Esophagus (tissue), 2 donors: ENCODE data around the gene FAM161B. TPM values are rescaled to one million over a fixed set of nuclear protein-coding genes. Genes with fewer than 3 reads are reported as not detected.
"Not testable (repeated sequence)": the region's sequence is repeated elsewhere in the genome, so short reads cannot be mapped to it uniquely, and the experiment has no call there.

Experiments used
- H3K27ac ChIP-seq, 2 donors: one replicate each; pipeline ENCODE4 v1.5.1; 2013; ENCODE audit warnings: low read depth in 2 of 2, mild to moderate bottlenecking in 2 of 2, inconsistent platforms in 1 of 2, low read length in 1 of 2, moderate library complexity in 1 of 2
- H3K27me3 ChIP-seq, 2 donors: one replicate each; pipeline ENCODE4 v1.6.1; 2013; ENCODE audit warnings: low read length in 2 of 2, control low read depth in 1 of 2, mild to moderate bottlenecking in 1 of 2; ENCODE audit not compliant: insufficient read depth in 2 of 2, control insufficient read depth in 1 of 2
- H3K36me3 ChIP-seq, 2 donors: one replicate each; pipeline ENCODE4 v1.6.1; 2013; ENCODE audit warnings: low read length in 1 of 2; ENCODE audit not compliant: control insufficient read depth in 2 of 2, insufficient read depth in 2 of 2
- H3K4me1 ChIP-seq, 2 donors: one replicate each; pipeline ENCODE4 v1.6.1; 2013; ENCODE audit warnings: low read length in 1 of 2; ENCODE audit not compliant: control insufficient read depth in 2 of 2, insufficient read depth in 2 of 2
- H3K4me3 ChIP-seq, 2 donors: one replicate each; pipeline ENCODE4 v1.5.1; 2013; ENCODE audit warnings: low read length in 2 of 2, mild to moderate bottlenecking in 2 of 2, low read depth in 1 of 2, moderate library complexity in 1 of 2
- H3K9me3 ChIP-seq, 2 donors: one replicate each; pipeline ENCODE4 v1.6.1; 2013; ENCODE audit warnings: mild to moderate bottlenecking in 2 of 2, low read depth in 1 of 2, low read length in 1 of 2, moderate library complexity in 1 of 2; ENCODE audit not compliant: control insufficient read depth in 2 of 2, insufficient read depth in 1 of 2
- WGBS, 2 donors: extraction: QIAGEN DNeasy Blood & Tissue Kit; methylation state at CpG; one replicate each; pipeline ENCODE4 v1.1.7; 2013; 5-methylcytosine and 5-hydroxymethylcytosine counted together
- polyA plus RNA-seq, 2 donors: library from polyadenylated mRNA; stranded (reverse); fragments of 200-250 nt; gene quantifications; one replicate each; pipeline ENCODE4 v1.2.3, GENCODE V29; 2013
- donor health status: healthy with polysubstance abuse.
- donor health status: Bipolar disorder and iron deficiency.

The FAM161B gene
- polyA plus RNA-seq, 2 donors = 1.6 to 1.9 TPM

DNA sequence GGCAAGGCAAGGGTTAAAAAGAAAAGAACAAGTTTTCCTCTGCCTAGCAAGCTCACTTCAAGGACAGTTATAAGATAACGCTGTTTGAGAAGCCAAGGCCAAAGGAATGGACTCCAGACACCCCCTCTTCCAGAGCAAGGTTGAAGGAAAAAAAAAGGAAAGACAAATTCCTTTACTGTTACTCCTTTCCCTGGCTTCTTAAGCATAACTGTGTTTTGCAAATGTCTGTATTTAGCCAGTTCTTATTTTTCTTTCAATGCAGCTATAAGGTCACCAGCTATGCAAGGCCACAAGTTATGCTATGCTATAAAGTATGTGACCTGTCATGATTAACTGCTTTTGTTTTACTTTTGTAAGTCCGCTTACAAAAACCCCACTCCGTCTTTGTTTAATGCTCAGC lies 36.6 kb downstream of the FAM161B start:
- Histone ChIP-seq H3K9me3 (no peaks in the 10 kb centered on the region), H3K27me3 (no peaks in the 10 kb centered on the region), H3K36me3 (peaks cover 3 to 15% of the 10 kb centered on the region in 2 donors), H3K4me3 (no peak overlapping the region), H3K27ac (no peak overlapping the region), H3K4me1 (no peaks in the 10 kb centered on the region)
- WGBS, 2 donors = 77 to 80% methylated on average over 3 of the region's 3 CpGs

DNA sequence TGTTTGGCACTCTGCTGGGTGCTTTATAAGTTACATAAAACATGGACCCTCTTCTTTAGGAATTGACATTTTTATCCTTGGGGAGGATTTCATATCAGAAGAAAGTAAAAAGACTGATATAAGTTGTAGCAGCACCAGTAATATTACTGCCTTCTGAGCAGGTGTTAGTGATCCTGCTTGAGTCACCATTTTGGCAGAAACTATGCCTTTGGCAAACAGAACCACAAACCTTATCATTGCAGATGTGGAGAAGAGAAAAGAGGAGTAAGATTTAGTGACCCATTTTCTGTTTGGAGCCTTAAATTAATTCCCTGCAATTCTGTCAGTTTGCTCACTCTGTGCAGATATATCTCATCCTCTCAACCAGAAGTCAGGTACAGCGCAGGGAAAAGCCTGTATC lies 40.2 kb downstream of the FAM161B start:
- 96 to 98% methylated on average over 1 of the region's 1 CpG for WGBS, 2 donors
- Histone ChIP-seq H3K27me3 (no peaks in the 10 kb centered on the region), H3K36me3 (peaks cover 10 to 22% of the 10 kb centered on the region in 2 donors), H3K9me3 (no peaks in the 10 kb centered on the region), H3K4me1 (no peaks in the 10 kb centered on the region), H3K27ac (no peak overlapping the region), H3K4me3 (no peak overlapping the region)

DNA sequence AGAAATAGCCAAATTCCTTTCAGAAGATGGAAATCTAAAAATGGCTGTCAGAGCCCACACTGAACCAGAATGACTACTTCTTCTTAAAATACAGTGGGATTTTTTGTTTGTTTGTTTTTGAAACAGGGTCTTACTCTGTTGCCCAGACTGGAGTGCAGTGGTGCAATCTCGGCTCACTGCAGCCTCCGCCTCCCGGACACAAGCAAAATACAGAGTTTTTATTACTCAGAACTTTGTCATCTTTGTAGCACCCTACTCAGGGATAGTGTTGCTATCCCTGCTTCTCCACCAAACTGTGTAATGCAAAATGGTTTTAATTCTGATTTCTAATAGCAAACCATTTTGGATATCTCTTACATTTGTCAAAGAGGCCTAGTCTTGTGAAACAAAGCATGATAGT lies 46.9 kb downstream of the FAM161B start:
- Histone ChIP-seq H3K4me1 (no peaks in the 10 kb centered on the region), H3K36me3 (peaks cover 8 to 18% of the 10 kb centered on the region in 2 donors), H3K27ac (no peak overlapping the region), H3K27me3 (no peaks in the 10 kb centered on the region), H3K4me3 (no peak overlapping the region), H3K9me3 (no peaks in the 10 kb centered on the region)
- WGBS, 2 donors = 79 to 82% methylated on average over 3 of the region's 3 CpGs

DNA sequence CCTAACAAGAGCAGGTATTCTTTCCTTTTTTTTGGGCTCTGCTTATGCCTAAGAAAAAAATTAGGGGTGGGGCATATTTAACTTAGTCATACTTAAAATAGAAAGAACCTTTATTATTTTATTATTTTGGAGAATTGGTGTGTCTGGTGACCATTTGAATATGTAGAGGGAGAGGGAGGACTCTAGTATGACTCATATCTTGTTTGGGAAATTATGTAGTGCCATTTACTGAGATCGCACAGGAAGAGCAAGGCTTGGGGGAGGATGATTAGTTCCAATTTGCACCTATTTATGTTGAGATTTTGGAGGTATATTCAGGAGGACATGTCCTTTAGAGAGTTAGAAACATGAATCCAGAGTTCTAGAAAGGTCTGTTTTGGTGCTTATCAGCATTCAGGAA lies 53.4 kb downstream of the FAM161B start:
- Histone ChIP-seq H3K36me3 (peaks cover 12 to 13% of the 10 kb centered on the region in 2 donors), H3K4me1 (no peaks in the 10 kb centered on the region), H3K4me3 (no peak overlapping the region), H3K27me3 (no peaks in the 10 kb centered on the region), H3K9me3 (no peaks in the 10 kb centered on the region), H3K27ac (no peak overlapping the region)
- WGBS, 2 donors = 73 to 75% methylated on average over 1 of the region's 1 CpG

DNA sequence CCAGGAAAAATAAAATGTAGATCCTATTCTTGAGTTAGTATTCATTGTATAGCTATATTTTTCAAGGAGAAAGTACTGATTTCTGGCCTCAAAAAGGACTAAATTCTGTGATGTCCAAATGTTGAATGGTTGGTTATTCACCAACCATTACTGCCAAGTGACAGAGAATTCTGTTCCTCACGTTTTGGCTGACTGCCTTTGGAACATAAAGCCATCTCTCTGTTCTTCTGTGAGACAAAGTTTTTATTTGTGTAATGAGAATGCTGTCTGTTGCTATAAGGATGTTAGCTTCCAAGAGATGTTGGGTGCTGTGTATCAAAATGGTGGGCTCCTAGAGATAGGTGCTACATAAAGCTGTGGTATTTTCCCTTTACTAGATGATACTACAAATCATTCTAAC lies 54.0 kb downstream of the FAM161B start:
- Histone ChIP-seq H3K36me3 (peaks cover 12 to 13% of the 10 kb centered on the region in 2 donors), H3K27me3 (no peaks in the 10 kb centered on the region)
- WGBS, 2 donors = 67 to 73% methylated on average over 1 of the region's 1 CpG

DNA sequence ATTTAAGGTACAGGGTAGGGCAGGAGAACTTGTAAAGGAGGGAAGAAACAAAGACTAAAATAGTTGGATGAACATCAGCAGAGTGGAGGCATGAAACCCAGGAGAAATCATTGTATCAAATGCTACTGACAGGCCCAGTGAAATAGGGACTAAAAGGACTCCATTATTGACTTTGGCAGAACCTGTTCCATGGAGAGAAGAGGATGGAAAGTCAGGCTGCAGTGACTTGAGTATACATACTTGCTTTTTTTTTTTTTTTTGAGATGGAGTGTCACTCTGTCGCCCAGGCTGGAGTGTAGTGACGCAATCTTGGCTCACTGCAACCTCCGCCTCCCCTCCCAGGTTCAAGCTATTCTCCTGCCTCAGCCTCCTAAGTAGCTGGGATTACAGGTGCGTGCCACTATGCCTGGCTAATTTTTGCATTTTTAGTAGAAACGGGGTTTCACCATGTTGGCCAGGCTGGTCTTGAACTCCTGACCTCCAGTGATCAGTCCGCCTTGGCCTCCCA lies 55.7 kb downstream of the FAM161B start:
- H3K36me3 ChIP-seq = peaks cover 12 to 13% of the 10 kb centered on the region in 2 donors
- H3K9me3 ChIP-seq, H3K4me1 ChIP-seq, H3K27me3 ChIP-seq, H3K4me3 ChIP-seq, H3K27ac ChIP-seq: not testable (repeated sequence)
- 89 to 95% methylated on average over 5 to 6 of the region's 6 CpGs for WGBS, 2 donors

More for the DNA sequence above, 54.0 kb downstream of the FAM161B start:
- H3K27ac ChIP-seq = no peak overlapping the region
- no peak overlapping the region for H3K4me3 ChIP-seq
- H3K4me1 ChIP-seq = no peaks in the 10 kb centered on the region
- H3K9me3 ChIP-seq = no peaks in the 10 kb centered on the region

DNA sequence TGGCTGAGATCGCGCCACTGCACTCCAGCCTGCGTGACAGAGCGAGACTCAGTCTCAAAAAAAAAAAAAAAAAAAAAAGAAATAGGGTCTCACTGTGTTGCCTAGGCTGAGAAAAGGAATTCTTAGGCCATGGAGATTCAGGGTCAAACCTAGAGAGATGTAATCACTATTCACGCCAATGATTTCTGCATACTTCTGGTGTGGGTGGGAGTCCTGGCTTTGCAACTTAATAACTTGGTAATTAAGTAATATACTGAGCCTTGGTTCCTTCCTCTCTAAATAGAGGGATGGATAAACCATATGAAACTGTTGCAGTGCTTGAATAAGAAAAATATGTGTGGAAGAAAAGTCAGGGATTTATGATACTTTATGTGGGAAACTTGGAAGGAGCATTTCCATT lies 60.5 kb downstream of the FAM161B start:
- H3K27ac ChIP-seq = no peak overlapping the region
- no peaks in the 10 kb centered on the region for H3K4me1 ChIP-seq
- H3K27me3 ChIP-seq = no peaks in the 10 kb centered on the region
- no peak overlapping the region for H3K4me3 ChIP-seq
- H3K36me3 ChIP-seq = peaks cover 3 to 5% of the 10 kb centered on the region in 2 donors
- H3K9me3 ChIP-seq = no peaks in the 10 kb centered on the region
- 82 to 83% methylated on average over 5 of the region's 5 CpGs for WGBS, 2 donors

DNA sequence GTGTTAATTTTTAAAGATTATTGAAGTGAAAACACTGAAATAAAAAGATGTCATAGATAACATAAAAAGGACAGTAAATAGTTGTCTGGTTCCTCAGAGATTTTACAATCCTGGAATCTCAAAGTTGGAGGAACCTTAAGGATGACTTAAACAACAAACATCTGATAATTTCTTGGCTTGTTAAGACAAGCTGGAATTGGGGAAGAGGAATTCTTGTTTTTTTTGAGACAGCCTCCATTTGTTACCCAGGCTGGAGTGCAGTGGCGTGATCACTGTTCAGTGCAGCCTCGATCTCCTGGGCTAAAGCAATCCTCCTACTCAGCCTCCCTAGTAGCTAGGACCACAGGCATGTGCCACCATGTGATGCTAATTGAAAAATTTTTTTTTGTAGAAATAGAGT lies 60.9 kb downstream of the FAM161B start:
- H3K9me3 ChIP-seq = no peaks in the 10 kb centered on the region
- peaks cover 0 to 3% of the 10 kb centered on the region in 2 donors for H3K36me3 ChIP-seq
- WGBS, 2 donors = 70 to 80% methylated on average over 2 of the region's 2 CpGs
- H3K4me3 ChIP-seq = no peak overlapping the region
- H3K4me1 ChIP-seq = no peaks in the 10 kb centered on the region
- no peaks in the 10 kb centered on the region for H3K27me3 ChIP-seq
- peak overlapping the region in 1 of 2 donors; percentile 21 for H3K27ac ChIP-seq

DNA sequence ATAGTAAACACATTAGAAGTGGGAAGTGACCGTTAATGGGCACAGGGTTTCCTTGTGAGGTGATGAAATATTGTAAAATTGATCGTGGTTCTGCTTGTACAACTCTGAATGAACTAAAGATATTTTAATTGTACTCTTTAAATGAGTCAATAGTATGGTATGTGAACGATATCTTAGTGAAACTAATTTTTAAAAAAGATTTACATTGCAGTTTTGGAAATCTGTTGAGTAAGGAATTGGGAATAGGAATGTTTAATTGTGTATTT lies 61.5 kb downstream of the FAM161B start:
- Histone ChIP-seq H3K9me3 (no peaks in the 10 kb centered on the region), H3K4me1 (no peaks in the 10 kb centered on the region), H3K27me3 (no peaks in the 10 kb centered on the region), H3K36me3 (no peaks in the 10 kb centered on the region), H3K4me3 (peak overlapping the region in 1 of 2 donors; percentile 88), H3K27ac (no peak overlapping the region)
- 23 to 25% methylated on average over 3 of the region's 3 CpGs for WGBS, 2 donors

DNA sequence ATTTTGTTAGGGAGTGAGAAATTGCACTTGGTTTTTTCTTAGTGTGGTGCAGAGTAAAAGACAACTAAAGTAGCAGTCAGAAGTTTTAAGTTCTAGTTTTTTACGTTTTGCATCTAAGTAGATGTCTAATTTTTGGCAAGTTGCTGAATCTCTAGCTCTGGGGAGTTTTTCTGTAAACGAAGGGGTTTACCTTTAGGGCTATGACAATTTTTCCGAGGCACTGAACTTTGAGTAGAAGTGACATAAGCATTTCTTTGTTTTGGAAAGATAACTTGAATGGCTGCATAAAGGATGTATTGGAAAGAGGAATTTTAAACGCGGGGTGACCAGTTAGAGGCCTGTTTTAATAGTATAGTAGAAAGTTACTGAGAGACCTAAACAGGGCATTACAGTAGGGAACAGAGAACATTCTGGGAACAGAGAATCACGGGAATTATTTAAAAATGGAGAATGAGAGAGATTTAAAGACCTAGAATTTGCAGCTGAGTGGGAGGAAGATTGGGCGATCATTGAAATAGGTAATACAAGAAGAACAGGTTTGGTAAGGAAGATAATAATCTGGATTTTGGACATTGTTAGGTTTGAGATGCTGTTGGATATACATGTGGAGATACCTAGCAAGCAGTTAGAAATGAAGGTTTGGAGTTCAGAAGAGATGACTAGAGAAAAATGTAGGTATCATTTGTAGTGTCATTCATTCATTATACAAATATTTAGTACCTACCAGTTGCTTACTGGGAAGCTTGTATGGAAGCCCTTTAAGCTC lies 62.0 kb downstream of the FAM161B start:
- 15 to 16% methylated on average over 7 of the region's 7 CpGs for WGBS, 2 donors
- Histone ChIP-seq H3K36me3 (no peaks in the 10 kb centered on the region), H3K27ac (peak overlapping the region in 1 of 2 donors; percentile 91), H3K4me1 (no peaks in the 10 kb centered on the region), H3K9me3 (no peaks in the 10 kb centered on the region), H3K27me3 (no peaks in the 10 kb centered on the region), H3K4me3 (peak overlapping the region in 1 of 2 donors; percentile 88)
